GM08714 (cell line): ENCODE measurements around the gene RPS6KB1.
"Not testable (repeated sequence)": the region's sequence is repeated elsewhere in the genome, so short reads cannot be mapped to it uniquely, and the experiment has no call there.

ENCODE experiments used
- H3K4me3 ChIP-seq: fragments of 200-500 bp; sonication (Bioruptor generic); 2 replicates; pipeline ENCODE4 v1.5.1; 2014; ENCODE audit warnings: mild to moderate bottlenecking, low read length, inconsistent platforms
- ZNF274 ChIP-seq: IDR thresholded peaks from 2 replicates; pipeline ENCODE4 v1.6.1; 2012; ENCODE audit warnings: mild to moderate bottlenecking, low read depth, low read length

RPS6KB1 gene

DNA sequence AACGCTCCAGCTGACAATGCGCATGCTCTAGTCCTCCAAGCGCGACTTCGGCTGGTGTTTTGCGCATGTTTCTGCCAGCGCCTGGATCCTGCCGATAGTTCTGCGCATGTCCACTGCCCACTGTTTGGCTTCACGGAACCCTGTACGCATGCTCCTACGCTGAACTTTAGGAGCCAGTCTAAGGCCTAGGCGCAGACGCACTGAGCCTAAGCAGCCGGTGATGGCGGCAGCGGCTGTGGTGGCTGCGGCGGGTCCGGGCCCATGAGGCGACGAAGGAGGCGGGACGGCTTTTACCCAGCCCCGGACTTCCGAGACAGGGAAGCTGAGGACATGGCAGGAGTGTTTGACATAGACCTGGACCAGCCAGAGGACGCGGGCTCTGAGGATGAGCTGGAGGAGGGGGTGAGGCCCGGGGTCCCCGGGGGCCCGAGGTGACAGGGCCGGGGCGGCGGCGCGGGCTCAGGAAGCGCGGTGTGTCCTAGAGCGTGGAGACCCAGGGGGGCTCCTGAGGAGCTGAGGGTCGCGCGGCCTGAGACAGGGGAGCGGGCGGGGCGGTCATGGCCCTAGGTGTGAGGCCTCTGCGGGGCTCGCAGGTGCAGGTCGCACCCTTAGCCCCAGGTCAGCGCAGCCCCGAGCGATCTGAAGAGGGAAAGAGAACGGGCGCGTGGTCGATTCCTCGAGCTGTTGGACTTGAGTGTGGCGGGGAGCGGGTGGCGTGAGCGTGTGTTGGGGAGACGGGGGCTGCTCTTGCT is at the start of gene RPS6KB1, which contains the start of gene TUBD1:
Gene RPS6KB1 (plus strand): TSS at position 198 of the 752 bp plus-strand sequence. CDS start 64 bp downstream, at position 262.
Gene TUBD1 (minus strand): TSS at position 20 of the 752 bp plus-strand sequence. CDS start 1,941 bp downstream, outside the sequence.
- H3K4me3 ChIP-seq, result peak within 1 kb of the TSS; percentile 86
- TF ChIP-seq ZNF274, result no peak

DNA sequence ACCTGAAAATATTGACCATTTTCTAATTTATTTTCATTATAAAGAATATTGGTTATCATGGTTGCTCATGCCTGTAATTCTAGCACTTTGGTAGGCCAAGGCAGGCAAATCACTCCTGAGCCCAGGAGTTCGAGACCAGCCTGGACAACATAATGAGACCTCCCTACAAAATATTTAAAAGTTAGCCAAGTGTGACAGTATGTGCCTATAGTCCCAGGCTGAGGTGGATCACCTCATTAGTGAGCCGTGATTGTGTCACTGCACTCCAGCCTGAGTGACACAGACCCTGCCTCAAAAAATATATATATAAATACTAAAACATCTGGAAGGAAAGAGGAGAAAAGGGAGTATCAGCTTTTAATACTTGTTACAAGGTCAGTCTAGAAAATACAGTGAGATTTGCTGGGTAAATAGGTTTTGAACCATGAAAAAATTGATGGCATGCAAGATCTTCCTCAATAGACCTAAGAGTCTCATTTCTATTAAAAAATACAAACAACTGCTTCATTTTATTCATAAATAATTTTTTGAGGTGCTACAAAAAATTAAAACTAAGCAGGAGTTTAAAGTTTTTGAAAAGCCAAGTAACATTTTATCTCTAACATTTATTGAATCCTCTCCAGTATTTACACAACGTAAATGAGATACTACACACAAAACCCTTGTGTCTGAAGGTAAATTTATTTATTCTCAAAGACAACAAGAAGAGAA is 47.9 kb upstream of the RPS6KB1 start:
- no peak for TF ChIP-seq ZNF274
- no peak overlapping the region; the same call in 1 of the 2 replicates for H3K4me3 ChIP-seq

GRCh38 chr17:59845595-59846393 is 47.1 kb upstream of the RPS6KB1 start:
- no peak for TF ChIP-seq ZNF274
- H3K4me3 ChIP-seq, result peak overlapping the region; percentile 20; the same call in 1 of the 2 replicates

DNA sequence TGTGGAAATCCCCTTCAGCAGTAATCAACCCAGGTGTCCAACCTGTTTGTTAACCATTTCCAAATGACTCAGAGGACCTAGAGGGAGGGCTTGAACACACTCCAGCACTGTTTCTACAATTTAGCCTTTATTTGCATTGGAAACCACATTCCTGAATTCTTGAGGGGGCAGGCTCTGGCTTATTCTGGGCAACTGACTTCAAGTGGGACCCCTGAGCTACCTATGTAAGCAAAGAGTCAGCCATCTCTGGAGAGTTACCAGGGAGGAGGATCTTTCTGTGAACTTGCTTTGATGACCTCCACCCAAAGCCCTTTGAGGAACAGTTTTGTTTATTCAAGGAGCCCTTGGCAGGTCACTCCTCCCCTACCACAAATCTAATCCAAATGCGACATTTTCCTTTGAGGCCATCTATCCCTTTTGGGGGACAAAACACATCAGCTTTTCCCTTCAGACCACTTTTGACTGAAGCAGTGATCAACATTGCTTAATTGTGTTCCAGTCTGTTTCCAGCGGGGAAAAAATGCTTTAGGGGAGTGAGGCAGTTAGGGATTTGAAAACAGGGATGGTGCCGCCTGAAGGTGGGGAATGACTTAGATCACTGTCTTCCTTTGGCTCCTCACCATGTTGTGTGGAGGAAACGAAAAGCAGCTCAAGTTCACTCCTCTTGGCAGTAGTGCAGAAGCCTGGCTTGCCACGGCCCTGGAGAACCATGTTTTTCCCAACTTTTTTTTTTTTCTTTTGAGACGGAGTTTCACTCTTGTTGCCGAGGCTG is 46.3 kb upstream of the RPS6KB1 start:
- no peak for TF ChIP-seq ZNF274
- H3K4me3 ChIP-seq, result peak overlapping the region; percentile 20; the same call in 1 of the 2 replicates

DNA sequence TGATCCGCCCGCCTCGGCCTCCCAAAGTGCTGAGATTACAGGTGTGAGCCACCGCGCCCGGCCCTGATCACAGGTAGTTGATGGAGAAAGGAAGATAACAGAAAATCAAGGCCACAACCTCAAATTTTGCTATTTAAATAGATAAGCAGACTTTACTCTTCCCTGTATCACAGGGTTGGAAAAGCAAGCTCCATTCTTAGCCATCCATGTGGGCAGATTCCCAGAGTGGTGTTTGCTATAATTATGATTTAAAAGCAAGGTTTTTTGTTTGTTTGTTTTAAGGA is 44.6 kb upstream of the RPS6KB1 start:
- no peak overlapping the region for H3K4me3 ChIP-seq
- no peak for TF ChIP-seq ZNF274

GRCh38 chr17:59848778-59849177 is 44.1 kb upstream of the RPS6KB1 start:
- H3K4me3 ChIP-seq, result no peak overlapping the region

DNA sequence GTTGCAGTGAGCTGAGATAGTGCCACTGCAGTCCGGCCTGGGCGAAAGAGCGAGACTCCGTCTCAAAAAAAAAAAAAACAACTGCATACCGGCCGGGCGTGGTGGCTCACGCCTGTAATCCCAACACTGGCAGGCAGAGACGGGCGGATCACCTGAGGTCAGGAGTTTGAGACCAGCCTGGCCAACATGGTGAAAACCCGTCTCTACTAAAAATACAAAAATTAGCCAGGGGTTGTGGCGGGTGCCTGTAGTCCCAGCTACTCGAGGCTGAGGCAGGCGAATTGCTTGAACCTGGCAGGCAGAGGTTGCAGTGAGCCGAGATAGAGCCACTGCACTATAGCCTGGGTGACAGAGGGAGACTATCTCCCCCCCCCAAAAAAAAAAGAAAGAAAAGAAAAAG is 42.6 kb upstream of the RPS6KB1 start:
- not testable (repeated sequence) for H3K4me3 ChIP-seq

More at GRCh38 chr17:59848778-59849177, 44.1 kb upstream of the RPS6KB1 start:
- TF ChIP-seq ZNF274, result no peak

- no peak for TF ChIP-seq ZNF274
- no peak overlapping the region for H3K4me3 ChIP-seq
Measured at GRCh38 chr17:59851439-59852375, 41.2 kb upstream of the RPS6KB1 start.

DNA sequence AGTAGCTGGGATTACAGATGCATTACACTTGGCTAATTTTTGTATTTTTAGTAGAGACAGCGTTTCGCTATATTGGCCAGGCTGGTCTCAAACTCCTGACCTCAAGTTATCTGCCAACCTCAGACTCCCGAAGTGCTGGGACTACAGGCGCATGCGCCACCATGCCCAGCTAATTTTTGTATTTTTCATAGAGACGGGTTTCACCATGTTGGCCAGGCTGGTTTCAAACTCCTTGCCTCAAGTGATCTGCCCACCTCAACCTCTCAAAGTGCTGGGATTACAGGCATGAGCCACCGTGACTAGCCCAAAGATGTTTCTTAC is 40.1 kb upstream of the RPS6KB1 start:
- not testable (repeated sequence) for H3K4me3 ChIP-seq

DNA sequence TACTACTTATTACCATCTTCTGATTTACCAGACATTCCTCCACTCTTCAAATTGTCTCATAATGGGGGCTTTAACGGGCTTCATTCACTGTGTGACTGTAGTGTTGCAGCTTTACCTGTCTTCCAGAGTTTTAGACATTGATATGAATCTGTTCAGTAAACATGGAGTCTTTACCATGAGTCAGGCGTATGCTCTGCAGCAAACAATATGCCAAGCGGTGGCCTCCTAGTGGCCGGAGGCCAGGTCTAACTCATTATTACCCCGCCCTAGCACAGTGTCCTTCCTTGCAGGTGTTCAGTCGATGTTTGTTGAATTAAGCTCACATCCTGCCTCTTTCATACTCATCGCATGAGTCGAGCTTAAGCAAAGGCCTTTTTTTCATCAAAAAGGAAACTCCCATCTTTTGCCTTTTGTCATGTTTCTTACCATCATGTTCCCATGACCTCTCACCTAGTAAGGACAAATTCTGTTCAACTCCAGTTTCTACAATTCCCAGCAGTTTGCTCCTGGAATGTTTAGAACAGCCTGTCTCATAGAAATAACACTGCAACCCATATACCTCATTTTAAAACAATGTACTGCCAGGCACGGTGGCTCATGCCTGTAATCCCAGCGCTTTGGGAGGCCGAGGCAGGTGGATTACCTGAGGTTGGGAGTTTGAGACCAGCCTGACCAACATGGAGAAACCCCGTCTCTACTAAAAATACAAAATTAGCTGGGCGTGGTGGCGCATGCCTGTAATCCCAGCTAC is 39.6 kb upstream of the RPS6KB1 start:
- no peak overlapping the region for H3K4me3 ChIP-seq

GRCh38 chr17:59853919-59854729 is 38.8 kb upstream of the RPS6KB1 start:
- H3K4me3 ChIP-seq, result not testable (repeated sequence)

More for the DNA sequence above, 39.6 kb upstream of the RPS6KB1 start:
- no peak for TF ChIP-seq ZNF274
